Measurements from ENCODE around the gene IMMP2L.

The IMMP2L gene

GRCh38 chr7:111101856-111102646 lies 460.2 kb downstream of the IMMP2L start:
- no peak for DNase-seq (ENCODE audit: low read depth)

- DNase-seq (ENCODE audit: low read depth) = no peak
Observed at GRCh38 chr7:111098926-111099250, 463.4 kb downstream of the IMMP2L start.

- DNase-seq (ENCODE audit: low read depth) = peak; percentile 35
Observed at GRCh38 chr7:111098011-111098925, 464.0 kb downstream of the IMMP2L start.

- no peak for DNase-seq (ENCODE audit: low read depth)
Observed at GRCh38 chr7:111096997-111097396, 465.3 kb downstream of the IMMP2L start.

GRCh38 chr7:111094419-111094818 lies 467.9 kb downstream of the IMMP2L start:
- DNase-seq (ENCODE audit: low read depth) = no peak

GRCh38 chr7:111093496-111093895 lies 468.8 kb downstream of the IMMP2L start:
- DNase-seq (ENCODE audit: low read depth) = no peak

- no peak for DNase-seq (ENCODE audit: low read depth)
Observed at GRCh38 chr7:111092406-111093236, 469.7 kb downstream of the IMMP2L start.

GRCh38 chr7:111091593-111092358 lies 470.5 kb downstream of the IMMP2L start:
- no peak for DNase-seq (ENCODE audit: low read depth)

- DNase-seq (ENCODE audit: low read depth) = peak; percentile 44
Observed at GRCh38 chr7:111090846-111091245, 471.4 kb downstream of the IMMP2L start, which contains the start of gene LRRN3. Gene LRRN3, plus strand, starts transcription at chr7:111091127. Its CDS starts 31,646 bp downstream, at chr7:111122773.

- peak; percentile 40 for DNase-seq (ENCODE audit: low read depth)
Observed at GRCh38 chr7:111089822-111090426, 472.4 kb downstream of the IMMP2L start.

GRCh38 chr7:111088328-111088727 lies 474.0 kb downstream of the IMMP2L start:
- DNase-seq (ENCODE audit: low read depth) = no peak

GRCh38 chr7:111086532-111086931 lies 475.8 kb downstream of the IMMP2L start:
- DNase-seq (ENCODE audit: low read depth) = no peak

GRCh38 chr7:111085356-111085755 lies 476.9 kb downstream of the IMMP2L start:
- no peak for DNase-seq (ENCODE audit: low read depth)

- DNase-seq (ENCODE audit: low read depth) = peak; percentile 38
Observed at GRCh38 chr7:111083413-111083812, 478.9 kb downstream of the IMMP2L start.

GRCh38 chr7:111082351-111082750 lies 479.9 kb downstream of the IMMP2L start:
- peak; percentile 18 for DNase-seq (ENCODE audit: low read depth)

- DNase-seq (ENCODE audit: low read depth) = no peak
Observed at GRCh38 chr7:111081546-111082267, 480.6 kb downstream of the IMMP2L start.

GRCh38 chr7:111080495-111081105 lies 481.7 kb downstream of the IMMP2L start:
- DNase-seq (ENCODE audit: low read depth) = no peak

GRCh38 chr7:111077001-111077400 lies 485.3 kb downstream of the IMMP2L start:
- DNase-seq (ENCODE audit: low read depth) = no peak

- DNase-seq (ENCODE audit: low read depth) = no peak
Observed at GRCh38 chr7:111076205-111076604, 486.1 kb downstream of the IMMP2L start.

GRCh38 chr7:111075498-111075897 lies 486.8 kb downstream of the IMMP2L start:
- no peak for DNase-seq (ENCODE audit: low read depth)

Measured in fibroblast of gingiva (primary cell).